Measurements from ENCODE around the gene SFSWAP.

Gene SFSWAP

DNA sequence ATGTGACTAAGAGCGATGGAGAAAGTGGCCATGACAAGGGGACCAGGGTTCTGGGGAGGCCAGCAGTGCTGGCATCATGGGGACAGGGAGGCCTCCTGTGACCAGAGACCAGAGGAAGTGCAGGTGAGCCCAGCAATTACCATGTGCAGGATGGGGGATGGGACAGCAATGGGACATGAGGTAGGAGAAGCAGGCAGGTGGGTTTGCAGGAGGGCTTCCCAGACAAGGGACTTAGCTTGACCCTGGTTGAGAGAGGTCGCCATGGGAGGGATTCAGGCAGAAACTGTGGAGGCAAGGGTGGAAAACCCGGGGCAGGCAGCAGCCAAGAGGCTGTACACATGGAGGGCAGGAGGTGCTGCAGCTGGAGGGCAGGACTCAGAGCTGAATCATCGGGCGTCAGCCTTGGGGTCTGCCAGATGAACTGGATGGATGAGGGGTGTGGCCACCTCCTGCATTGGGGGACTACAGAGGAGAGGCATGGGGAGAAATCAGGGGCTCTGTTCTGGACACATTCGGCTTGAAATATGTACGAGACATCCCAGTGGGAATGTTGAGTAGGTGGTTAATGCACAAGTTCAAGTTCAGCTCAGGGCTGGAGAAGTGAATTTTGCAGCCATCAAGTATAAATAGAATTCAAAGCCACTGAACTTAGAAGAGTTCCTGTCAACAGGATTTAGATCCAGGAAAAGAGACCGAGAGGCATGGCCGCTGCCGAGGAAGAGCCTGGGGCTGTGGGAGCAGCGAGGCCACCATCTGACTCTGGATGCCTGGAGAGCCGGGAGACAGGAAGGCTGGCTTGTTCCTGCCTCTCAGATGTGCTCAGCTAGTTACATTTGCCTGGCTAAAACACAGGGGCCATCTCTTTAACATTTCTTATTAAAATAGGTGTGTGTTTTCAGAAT lies 36.6 kb downstream of the SFSWAP start:
- peaks cover 69% of the 10 kb centered on the region for H3K36me3 Mint-ChIP-seq (ENCODE audit: low read depth)
- H3K27me3 Mint-ChIP-seq: no peaks in the 10 kb centered on the region
- H3K4me1 Mint-ChIP-seq (ENCODE audit: low read depth): no peaks in the 10 kb centered on the region
- no peak overlapping the region for H3K4me3 Mint-ChIP-seq
- peaks cover 7% of the 10 kb centered on the region for H3K9me3 Mint-ChIP-seq
- peak overlapping the region; percentile 22 for H3K27ac Mint-ChIP-seq

DNA sequence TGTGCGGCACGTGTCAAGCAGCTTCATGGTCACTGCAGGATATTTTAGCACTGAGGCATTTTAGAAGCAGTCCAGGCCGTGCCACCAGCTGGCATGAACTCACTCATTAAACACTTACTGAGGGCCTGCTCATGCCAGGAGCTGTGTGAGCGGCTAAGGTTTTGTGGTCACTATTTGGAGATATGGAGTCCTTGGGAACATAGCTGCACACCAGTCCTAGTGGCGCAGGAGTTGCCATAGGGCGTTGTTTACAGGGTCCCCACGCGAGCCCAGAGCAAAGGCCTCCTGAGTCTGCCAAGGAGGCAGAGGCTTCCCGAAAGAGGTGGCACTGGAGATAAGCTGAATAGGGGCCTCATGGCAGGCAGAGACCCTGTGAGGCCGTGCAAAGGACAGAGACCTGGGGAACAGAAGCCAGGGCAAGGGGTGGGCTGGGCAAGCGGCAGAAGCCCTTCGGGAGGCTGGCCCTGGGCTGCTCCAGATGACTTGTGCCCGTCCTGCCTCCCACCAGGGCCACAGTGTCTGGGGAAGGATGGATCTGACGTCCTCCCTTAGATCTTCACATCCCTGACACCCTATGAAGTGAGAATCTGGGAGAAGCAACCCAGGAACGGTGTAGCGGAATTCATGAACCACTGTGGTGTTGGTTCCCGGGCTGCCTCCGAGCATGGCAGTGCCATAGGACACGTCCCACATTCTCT lies 38.9 kb downstream of the SFSWAP start:
- Mint-ChIP-seq H3K4me1 (ENCODE audit: low read depth) (no peaks in the 10 kb centered on the region), H3K36me3 (ENCODE audit: low read depth) (peaks cover 65% of the 10 kb centered on the region), H3K27me3 (no peaks in the 10 kb centered on the region), H3K9me3 (no peaks in the 10 kb centered on the region), H3K4me3 (no peak overlapping the region), H3K27ac (no peak overlapping the region)

DNA sequence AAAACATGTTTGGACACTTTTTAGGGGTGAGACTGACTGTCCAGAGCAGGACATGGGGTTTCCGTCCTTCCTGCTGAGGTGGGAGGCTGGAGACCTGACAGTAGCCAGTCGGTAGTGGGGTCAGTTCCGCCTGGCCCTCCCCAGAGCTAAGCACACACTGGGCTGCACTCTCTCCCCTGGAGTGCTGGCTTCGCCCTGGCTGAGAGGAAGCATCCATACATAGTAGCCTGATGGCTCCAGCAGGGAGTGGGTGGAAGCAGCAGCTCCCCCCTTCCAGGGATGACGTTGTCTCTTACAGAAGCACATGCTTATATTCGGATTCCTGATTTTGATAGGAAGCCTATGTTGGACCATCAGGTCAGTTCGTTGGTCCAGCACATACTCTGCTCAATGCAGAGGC lies 40.4 kb downstream of the SFSWAP start:
- Mint-ChIP-seq H3K36me3 (ENCODE audit: low read depth) (peaks cover 68% of the 10 kb centered on the region), H3K4me3 (no peak overlapping the region), H3K27ac (no peak overlapping the region), H3K9me3 (no peaks in the 10 kb centered on the region), H3K4me1 (ENCODE audit: low read depth) (no peaks in the 10 kb centered on the region), H3K27me3 (no peaks in the 10 kb centered on the region)

DNA sequence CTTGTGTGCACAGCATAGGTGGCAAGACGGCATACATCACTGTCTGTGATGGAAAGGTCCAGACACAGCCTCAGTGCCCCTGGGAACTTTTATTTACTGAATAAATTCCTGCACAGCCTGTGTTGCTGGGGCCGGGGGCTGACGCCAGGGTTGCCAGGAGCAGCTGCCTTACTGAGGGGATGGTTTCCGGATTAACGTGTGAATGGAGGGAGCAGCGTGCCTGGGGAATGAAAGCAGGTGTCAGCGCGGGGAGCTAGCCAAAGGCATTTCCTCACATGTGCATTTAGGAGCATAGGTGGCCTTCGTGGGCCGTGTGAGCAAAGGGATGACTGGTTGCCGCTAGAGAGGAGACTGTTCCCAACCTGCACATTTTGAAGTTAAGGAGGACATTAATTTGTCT lies 41.6 kb downstream of the SFSWAP start:
- no peak overlapping the region for H3K4me3 Mint-ChIP-seq
- no peaks in the 10 kb centered on the region for H3K9me3 Mint-ChIP-seq
- no peaks in the 10 kb centered on the region for H3K27me3 Mint-ChIP-seq
- H3K36me3 Mint-ChIP-seq (ENCODE audit: low read depth): peaks cover 70% of the 10 kb centered on the region
- no peaks in the 10 kb centered on the region for H3K4me1 Mint-ChIP-seq (ENCODE audit: low read depth)
- no peak overlapping the region for H3K27ac Mint-ChIP-seq

DNA sequence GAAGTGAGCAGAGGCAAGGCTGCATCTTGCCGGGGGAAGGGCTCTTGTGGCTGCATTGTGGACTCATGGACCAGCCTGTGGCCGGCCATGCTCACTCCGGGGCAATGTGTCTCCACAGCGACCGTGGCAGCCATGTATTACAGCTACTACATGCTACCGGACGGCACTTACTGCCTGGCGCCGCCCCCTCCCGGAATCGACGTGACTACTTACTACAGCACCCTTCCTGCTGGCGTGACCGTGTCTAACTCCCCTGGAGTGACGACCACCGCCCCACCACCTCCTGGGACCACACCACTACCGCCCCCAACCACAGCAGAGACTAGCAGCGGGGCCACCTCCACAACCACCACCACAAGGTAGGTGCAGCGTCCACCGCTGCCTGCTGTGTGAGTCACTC lies 42.1 kb downstream of the SFSWAP start:
- Mint-ChIP-seq H3K4me3 (no peak overlapping the region), H3K27ac (no peak overlapping the region), H3K4me1 (ENCODE audit: low read depth) (no peaks in the 10 kb centered on the region), H3K9me3 (no peaks in the 10 kb centered on the region), H3K36me3 (ENCODE audit: low read depth) (peaks cover 70% of the 10 kb centered on the region), H3K27me3 (no peaks in the 10 kb centered on the region)

DNA sequence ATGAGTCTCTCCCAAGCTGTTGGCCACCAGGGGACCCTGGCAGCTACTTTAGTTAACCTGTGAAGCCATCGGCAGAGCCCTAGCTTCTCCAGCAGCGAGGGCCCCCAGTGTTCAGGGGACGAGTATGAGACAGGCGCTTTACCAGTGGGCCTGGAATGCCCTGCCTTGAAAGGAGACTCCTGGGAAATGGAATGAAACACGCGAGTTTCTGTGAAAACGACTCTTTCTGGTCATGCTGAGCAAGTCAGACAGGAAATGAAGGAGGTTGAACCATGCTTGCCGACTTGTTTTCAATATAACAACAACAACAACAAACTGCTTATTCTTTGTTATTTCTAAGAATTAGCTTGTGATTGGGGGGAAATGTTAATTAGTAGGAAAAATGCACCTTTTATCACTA lies 42.9 kb downstream of the SFSWAP start:
- H3K36me3 Mint-ChIP-seq (ENCODE audit: low read depth): peaks cover 72% of the 10 kb centered on the region
- H3K4me3 Mint-ChIP-seq: no peak overlapping the region
- no peak overlapping the region for H3K27ac Mint-ChIP-seq
- H3K4me1 Mint-ChIP-seq (ENCODE audit: low read depth): no peaks in the 10 kb centered on the region
- no peaks in the 10 kb centered on the region for H3K9me3 Mint-ChIP-seq
- H3K27me3 Mint-ChIP-seq: no peaks in the 10 kb centered on the region

DNA sequence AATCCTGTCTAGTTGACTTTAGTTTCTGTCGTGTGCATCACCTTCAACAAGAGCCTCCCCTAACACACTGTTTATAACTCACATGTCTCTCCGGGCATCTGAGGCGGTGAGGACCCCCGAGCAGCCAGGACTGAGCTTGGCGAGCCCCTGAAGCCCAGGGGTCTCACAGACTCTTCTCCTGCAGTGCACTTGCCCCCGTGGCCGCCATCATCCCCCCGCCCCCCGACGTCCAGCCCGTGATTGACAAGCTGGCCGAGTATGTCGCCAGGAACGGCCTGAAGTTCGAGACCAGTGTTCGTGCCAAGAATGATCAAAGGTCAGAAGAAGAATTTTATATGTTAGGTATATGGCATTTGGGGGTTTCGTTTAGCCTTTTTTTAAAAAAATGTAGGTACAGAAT lies 43.3 kb downstream of the SFSWAP start:
- no peaks in the 10 kb centered on the region for H3K4me1 Mint-ChIP-seq (ENCODE audit: low read depth)
- no peak overlapping the region for H3K27ac Mint-ChIP-seq
- H3K9me3 Mint-ChIP-seq: no peaks in the 10 kb centered on the region
- no peaks in the 10 kb centered on the region for H3K27me3 Mint-ChIP-seq
- peaks cover 75% of the 10 kb centered on the region for H3K36me3 Mint-ChIP-seq (ENCODE audit: low read depth)
- no peak overlapping the region for H3K4me3 Mint-ChIP-seq

DNA sequence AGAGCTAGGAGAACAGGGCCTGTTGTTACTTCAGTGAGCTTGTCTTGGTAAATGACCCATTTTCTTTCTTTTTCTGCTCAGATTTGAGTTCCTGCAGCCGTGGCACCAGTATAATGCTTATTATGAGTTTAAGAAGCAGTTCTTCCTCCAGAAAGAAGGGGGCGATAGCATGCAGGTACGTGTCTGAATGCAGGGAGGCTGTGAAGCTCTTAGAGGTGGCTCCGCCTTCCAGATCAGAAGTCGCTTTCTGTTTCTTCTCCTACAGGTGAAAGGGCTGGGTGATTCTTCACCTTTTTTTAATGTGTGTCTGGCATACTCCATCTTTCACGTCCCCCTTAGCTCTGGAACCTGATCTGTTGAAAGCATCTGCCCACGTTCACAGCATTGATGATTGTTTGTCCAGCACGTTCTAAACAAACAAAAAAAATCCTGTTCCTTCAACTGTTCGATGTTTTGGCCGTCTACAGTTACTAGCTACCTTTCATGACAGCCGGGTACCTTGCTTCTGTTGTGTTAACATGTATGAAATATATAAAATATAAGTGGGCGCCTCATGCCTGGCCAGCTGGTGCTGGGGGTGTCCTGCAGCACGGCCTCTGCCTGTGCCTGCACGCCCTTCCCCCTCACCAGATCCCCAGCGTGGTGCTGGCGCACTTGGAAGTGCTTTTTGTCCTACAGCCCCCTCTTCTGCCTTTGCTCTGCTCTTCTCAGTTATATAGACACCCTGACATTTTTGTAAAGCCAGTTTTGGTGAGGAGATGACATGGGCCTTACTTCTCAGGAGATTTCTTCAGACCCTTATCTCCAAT lies 44.6 kb downstream of the SFSWAP start:
- Mint-ChIP-seq H3K36me3 (ENCODE audit: low read depth) (peaks cover 82% of the 10 kb centered on the region), H3K9me3 (no peaks in the 10 kb centered on the region), H3K27ac (no peak overlapping the region), H3K27me3 (no peaks in the 10 kb centered on the region), H3K4me3 (no peak overlapping the region), H3K4me1 (ENCODE audit: low read depth) (no peaks in the 10 kb centered on the region)

DNA sequence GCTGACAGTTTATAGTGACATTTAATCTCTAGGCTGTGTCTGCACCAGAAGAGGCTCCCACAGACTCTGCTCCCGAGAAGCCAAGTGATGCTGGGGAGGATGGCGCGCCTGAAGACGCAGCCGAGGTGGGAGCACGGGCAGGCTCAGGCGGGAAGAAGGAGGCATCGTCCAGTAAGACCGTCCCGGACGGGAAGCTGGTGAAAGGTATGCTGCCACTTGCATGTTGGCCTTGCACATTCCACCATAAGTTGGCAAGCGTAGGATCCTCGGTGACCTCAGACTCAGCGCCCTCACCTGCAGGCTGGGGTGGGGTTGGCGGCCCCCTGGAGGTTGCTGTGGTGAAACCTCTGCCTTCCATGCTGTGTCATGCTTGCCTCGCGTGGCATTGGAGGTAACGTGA lies 45.6 kb downstream of the SFSWAP start:
- H3K9me3 Mint-ChIP-seq: no peaks in the 10 kb centered on the region
- no peak overlapping the region for H3K4me3 Mint-ChIP-seq
- H3K27ac Mint-ChIP-seq: no peak overlapping the region
- H3K36me3 Mint-ChIP-seq (ENCODE audit: low read depth): peaks cover 81% of the 10 kb centered on the region
- H3K27me3 Mint-ChIP-seq: no peaks in the 10 kb centered on the region
- no peaks in the 10 kb centered on the region for H3K4me1 Mint-ChIP-seq (ENCODE audit: low read depth)

DNA sequence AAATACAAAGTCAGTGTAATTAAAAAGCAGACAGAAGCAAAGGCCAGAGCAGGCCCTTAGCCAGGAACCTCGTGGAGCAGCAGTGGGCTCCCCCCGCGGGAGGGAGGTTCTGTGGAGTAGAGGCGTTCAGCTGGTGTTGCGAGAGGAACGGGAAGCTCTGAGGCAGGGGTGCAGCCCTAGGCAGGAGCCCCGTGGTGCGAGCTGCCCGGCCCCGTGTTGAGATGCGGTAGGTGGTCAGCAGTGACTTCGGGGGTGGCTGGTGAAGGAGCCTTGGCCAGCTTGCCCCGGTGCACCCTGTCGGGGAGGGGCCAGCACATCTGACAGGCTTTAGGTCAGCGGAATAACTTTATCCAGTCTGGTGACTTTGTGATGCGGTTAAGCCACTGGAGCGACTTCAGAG lies 46.2 kb downstream of the SFSWAP start:
- Mint-ChIP-seq H3K4me1 (ENCODE audit: low read depth) (no peaks in the 10 kb centered on the region), H3K4me3 (no peak overlapping the region), H3K36me3 (ENCODE audit: low read depth) (peaks cover 79% of the 10 kb centered on the region), H3K27me3 (no peaks in the 10 kb centered on the region), H3K27ac (no peak overlapping the region), H3K9me3 (no peaks in the 10 kb centered on the region)

DNA sequence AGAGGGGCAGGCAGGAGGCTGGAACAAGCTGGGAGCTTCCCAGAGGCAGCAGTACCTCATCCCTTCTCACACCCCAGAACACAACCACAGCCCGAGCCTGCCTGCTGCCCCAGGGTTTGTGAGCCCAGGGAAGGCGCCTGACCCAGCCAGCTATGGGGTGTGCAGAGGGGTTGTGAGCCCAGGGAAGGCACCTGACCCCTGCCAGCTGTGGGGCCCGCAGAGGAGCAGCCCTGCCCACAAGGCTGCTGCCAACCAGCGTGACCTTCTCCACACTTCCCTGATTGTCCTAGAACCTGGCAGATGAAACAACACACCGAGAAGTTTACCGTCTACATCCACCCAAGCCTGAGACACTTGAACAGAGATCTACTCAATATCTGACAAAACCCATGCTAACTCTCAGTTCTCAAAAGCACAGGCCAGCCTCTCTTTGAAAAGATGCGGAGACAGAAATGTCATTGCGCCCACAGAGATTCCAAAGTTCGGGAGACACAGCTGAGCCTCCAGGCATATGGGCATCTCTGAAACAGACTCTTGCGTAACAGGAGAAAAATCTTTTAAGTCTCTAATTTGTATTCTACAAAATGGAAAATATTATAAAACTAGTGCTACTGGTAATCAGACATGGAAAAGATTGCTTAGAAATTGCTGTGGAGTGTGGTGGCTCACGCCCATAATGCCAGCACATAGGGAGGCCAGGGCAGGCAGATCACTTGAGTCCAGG lies 47.3 kb downstream of the SFSWAP start:
- no peaks in the 10 kb centered on the region for H3K27me3 Mint-ChIP-seq
- H3K4me1 Mint-ChIP-seq (ENCODE audit: low read depth): no peaks in the 10 kb centered on the region
- no peak overlapping the region for H3K4me3 Mint-ChIP-seq
- no peak overlapping the region for H3K27ac Mint-ChIP-seq
- H3K36me3 Mint-ChIP-seq (ENCODE audit: low read depth): peaks cover 74% of the 10 kb centered on the region
- no peaks in the 10 kb centered on the region for H3K9me3 Mint-ChIP-seq

DNA sequence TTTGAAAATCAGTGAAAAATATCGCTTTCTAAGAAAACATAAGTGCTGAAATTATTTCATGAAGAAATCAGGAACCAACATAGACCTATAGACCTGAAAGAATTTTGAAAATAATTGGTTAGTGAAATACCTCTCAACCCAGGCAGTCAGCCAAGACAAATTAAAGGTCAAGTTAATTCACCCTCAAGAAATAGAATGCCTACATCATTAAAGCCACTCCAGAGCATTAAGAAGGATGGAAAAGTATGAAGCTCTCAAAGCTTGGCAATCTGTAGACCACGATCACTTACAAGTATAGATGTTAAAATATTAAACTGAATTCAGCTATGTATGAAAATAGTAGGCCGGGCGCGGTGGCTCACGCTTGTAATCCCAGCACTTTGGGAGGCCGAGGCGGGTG lies 48.3 kb downstream of the SFSWAP start:
- H3K9me3 Mint-ChIP-seq: no peaks in the 10 kb centered on the region
- H3K36me3 Mint-ChIP-seq (ENCODE audit: low read depth): peaks cover 70% of the 10 kb centered on the region
- H3K27me3 Mint-ChIP-seq: no peaks in the 10 kb centered on the region
- H3K27ac Mint-ChIP-seq: no peak overlapping the region
- no peaks in the 10 kb centered on the region for H3K4me1 Mint-ChIP-seq (ENCODE audit: low read depth)
- H3K4me3 Mint-ChIP-seq: no peak overlapping the region

DNA sequence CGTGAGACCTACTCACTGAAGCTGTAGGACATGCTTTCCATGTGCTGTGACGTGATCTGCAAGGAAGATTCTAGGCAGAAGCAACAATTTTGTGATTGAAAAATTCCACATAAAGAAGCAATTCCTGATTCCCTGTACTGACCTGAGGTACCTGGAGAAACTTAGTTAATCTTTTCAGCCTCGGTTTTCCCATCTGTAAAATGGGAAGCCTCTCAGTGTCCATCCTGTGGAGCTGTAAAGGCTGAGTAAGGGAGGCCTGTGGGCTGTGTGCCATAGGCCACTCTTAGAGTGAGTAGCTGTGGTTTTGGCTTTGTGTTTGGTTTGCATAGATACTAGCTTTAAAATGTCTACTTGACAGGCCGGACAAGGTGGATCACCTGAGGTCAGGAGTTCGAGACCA lies 50.7 kb downstream of the SFSWAP start:
- Mint-ChIP-seq H3K9me3 (no peaks in the 10 kb centered on the region), H3K27ac (no peak overlapping the region), H3K36me3 (ENCODE audit: low read depth) (peaks cover 75% of the 10 kb centered on the region), H3K27me3 (no peaks in the 10 kb centered on the region), H3K4me3 (no peak overlapping the region), H3K4me1 (ENCODE audit: low read depth) (peaks cover 4% of the 10 kb centered on the region)

DNA sequence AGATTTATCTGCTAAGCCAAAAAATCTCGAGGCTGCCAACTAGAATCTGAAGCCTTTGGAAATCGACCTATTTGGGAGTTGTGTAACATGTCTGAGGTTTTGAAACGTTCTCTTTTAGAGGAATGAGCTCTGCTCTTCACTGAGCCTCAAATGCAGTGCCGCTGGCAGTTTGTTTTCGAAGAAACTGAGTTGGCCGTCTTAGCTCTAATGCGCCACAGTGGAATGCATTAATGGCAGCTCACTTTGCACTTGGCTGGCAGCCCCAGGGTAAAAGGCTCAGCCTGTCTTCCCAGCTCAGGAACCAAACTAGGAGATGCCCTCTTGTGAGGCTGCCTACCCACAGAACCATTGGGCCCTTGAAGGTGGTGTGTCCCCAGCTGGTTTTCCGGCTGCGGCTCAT lies 53.8 kb downstream of the SFSWAP start:
- Mint-ChIP-seq H3K27ac (no peak overlapping the region), H3K36me3 (ENCODE audit: low read depth) (peaks cover 71% of the 10 kb centered on the region), H3K4me1 (ENCODE audit: low read depth) (peaks cover 4% of the 10 kb centered on the region), H3K4me3 (no peak overlapping the region), H3K27me3 (no peaks in the 10 kb centered on the region), H3K9me3 (no peaks in the 10 kb centered on the region)

Measured in stimulated activated naive CD8-positive, alpha-beta T cell treated with anti-CD3 and anti-CD28 coated beads, Interleukin-15, Interleukin-2, amounts not matched to agents 100 ng/mL and 50 ng/mL, for 24 hours (primary cell).